GM19467 (cell line): ENCODE data around the gene STAM2.
A peak's percentile ranks its signal among the peaks of the same experiment; 100 is the strongest.
"Not testable (repeated sequence)": the region's sequence is repeated elsewhere in the genome, so short reads cannot be mapped to it uniquely, and the experiment has no call there.

ENCODE experiments used
- ATAC-seq: cut with Tn5 transposase; IDR thresholded peaks from one replicate; pipeline ENCODE4 v1.9.1; 2021; ENCODE audit warnings: mild to moderate bottlenecking, moderate library complexity; ENCODE audit not compliant: unreplicated experiment

STAM2 gene

GRCh38 chr2:152175368-152176112 lies at the start of gene STAM2:
Gene STAM2, minus strand, starts transcription at chr2:152175763. Its CDS starts 121 bp downstream, at chr2:152175642.
- peak; percentile 84 for ATAC-seq

DNA sequence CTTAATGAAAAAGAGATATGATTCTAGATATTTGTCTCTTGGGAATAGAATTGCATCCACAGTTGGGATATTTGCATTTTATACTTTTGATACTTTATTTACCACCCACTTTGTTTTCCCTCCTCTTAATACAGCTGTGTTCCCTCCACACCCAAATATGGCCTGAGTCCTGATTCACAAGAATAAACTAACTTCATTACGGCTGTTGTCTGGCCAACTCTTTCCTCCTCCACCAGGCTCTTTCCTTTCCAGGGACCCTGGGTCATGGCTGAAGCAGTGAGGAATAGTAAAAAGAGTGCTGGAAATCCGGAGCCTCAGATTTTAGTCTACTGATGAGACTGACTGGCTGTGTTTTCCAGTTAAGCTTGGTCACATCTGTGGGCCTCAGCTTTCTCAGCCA lies 48.4 kb upstream of the STAM2 start:
- ATAC-seq: no peak

- ATAC-seq: no peak
These were observed 47.5 kb upstream of the STAM2 start for GRCh38 chr2:152222975-152223637.

- ATAC-seq: no peak
These were observed 46.3 kb upstream of the STAM2 start for GRCh38 chr2:152221839-152222238.

GRCh38 chr2:152219077-152219828 lies 43.7 kb upstream of the STAM2 start:
- ATAC-seq: no peak

GRCh38 chr2:152201466-152201830 lies 25.9 kb upstream of the STAM2 start:
- no peak for ATAC-seq

- ATAC-seq: no peak
These were observed 25.3 kb upstream of the STAM2 start for GRCh38 chr2:152200565-152201465.

DNA sequence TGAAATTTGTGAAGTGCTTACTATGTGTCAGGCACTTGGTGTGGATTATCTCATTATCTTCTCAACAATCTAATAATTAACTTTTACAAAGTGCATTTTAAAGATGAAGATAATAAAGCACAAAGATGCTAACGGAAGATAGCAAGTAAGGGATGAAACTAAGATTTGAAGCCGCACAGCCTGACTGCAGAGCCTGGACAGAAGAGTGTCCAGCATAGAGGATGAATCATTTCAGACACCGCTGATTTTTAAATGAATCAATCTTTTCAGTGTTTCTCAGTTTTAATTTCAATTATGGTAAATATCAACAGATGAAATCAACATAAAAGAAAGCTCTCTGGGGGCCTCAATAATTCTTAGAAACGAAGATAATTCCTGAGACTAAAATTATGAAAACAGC lies 24.5 kb upstream of the STAM2 start:
- no peak for ATAC-seq

DNA sequence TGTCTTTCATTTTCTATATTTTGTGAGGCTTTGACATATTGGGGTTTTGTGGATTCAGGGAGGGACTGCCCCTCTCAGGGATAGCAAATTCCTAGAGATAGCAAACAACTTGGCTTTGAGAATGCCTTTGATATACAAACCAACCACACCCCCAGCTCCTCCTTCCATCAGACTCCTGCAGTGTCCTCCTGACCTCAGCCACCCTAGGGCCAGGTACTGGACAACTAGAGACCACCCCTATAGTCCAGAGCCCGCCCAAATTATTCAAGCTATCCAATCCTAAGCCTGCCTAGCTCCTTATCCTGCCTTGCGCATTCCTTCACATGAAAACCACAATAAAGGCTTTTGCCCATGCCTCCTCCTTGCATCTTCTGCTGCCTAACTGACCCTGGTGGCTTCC lies 22.9 kb upstream of the STAM2 start:
- ATAC-seq: no peak

DNA sequence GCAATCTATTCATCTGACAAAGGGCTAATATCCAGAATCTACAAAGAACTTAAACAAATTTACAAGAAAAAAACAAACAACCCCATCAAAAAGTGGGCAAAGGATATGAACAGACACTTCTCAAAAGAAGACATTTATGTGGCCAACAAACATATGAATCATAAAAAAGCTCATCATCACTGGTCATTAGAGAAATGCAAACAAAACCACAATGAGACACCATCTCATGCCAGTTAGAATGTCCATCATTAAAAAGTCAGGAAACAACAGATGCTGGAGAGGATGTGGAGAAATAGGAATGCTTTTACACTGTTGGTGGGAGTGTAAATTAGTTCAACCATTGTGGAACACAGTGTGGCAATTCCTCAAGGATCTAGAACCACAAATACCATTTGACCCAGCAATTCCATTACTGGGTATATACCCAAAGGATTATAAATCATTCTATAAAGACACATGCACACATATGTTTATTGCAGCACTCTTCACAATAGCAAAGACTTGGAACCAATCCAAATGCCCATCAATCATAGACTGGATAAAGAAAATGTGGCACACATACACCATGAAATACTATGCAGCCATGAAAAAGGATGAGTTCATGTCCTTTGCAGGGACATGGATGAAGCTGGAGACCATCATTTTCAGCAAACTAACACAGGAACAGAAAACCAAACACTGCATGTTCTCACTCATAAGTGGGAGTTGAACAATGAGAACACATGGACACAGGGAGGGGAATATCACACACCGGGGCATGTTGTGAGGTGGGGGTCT lies 22.1 kb upstream of the STAM2 start:
- not testable (repeated sequence) for ATAC-seq

DNA sequence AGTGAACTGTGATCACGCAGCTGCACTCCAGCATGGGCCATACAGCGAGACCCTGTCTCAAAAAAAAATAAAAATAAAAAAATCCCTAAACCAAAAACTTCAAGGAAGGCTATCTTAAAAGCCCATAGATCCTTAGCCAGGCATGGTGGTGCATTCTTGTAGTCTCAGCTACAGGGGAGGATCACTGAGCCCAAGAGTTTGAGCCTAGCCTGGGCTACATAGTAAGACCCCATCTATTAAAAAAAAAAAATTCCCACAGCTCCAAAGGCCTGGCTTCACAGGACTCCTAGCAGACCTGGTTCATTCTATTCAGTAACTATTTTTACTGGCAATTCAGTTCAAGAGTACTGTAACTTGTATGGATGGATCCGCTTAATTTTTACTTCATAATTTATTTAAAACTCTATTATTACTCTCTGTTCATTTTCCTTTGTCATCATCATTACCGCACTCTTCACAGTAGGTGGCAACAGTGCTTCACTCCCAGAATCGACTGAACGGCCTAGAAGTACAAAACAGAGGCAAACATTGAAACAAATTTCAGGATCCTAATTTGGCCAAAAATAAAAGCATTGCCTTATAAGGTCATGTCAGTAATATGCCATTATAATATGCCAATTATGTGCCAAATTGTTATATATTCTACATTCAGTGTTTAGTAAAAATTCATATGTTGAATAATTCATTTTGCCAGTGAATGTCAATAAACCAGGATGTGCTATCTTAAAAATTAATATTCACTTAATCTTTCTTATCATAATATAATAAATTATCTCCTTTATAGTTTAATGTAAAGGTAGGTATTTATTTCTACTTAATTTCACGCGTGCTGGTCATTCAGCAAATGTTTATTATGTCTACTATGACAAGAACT lies 14.3 kb upstream of the STAM2 start:
- peak; percentile 73 for ATAC-seq

DNA sequence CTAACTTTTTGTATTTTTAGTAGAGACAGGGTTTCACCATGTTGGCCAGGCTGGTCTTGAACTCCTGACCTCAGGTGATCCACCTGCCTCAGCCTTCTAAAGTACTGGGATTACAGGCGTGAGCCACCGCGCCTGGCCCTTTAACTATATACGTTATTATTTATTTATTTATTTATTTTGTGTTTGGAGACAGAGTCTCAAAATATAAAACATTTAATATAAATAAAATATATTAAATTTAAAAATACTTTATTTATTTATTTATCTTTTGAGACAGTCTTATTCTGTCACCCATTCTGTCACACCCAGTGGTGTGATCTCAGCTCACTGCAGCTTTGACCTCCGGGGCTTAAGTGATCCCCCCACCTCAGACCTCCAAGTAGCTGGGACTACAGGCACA lies 11.2 kb upstream of the STAM2 start:
- not testable (repeated sequence) for ATAC-seq

DNA sequence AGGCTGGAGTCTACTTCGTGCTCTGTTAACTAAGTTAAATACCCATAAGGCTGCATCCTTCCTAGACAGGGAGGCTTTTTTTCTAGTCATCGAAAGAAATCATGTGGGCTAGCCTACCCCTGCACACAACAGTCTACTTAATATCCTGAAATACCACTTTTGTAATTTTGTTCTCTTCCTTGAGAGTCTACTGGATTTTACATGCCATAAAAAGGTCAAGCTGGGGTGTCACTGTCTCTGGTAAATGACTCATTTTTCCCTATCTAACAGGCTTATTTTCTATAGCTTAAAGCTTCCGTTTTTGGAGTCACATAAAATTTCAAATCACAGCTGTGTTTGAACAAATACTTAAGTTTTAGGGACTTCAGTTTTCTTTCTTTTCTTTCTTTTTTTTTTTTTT lies 10.7 kb upstream of the STAM2 start:
- ATAC-seq: no peak

GRCh38 chr2:152183401-152184073 lies 8.0 kb upstream of the STAM2 start:
- no peak for ATAC-seq

DNA sequence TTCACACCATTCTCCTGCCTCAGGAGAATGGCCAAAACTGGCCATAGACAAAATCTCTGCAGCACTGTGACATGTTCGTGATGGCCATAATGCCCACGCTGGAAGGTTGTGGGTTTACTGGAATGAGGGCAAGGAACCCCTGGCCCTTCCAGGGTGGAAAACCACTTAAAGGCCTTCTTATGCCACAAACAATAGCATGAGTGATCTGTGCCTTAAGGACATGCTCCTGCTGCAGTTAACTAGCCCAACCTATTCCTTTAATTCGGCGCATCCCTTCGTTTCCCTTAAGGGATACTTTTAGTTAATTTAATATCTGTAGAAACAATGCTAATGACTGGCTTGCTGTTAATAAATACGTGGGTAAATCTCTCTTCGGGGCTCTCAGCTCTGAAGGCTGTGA lies 2.1 kb upstream of the STAM2 start:
- not testable (repeated sequence) for ATAC-seq

GRCh38 chr2:152176113-152176714 lies 651 bp upstream of the STAM2 start:
- peak; percentile 13 for ATAC-seq

DNA sequence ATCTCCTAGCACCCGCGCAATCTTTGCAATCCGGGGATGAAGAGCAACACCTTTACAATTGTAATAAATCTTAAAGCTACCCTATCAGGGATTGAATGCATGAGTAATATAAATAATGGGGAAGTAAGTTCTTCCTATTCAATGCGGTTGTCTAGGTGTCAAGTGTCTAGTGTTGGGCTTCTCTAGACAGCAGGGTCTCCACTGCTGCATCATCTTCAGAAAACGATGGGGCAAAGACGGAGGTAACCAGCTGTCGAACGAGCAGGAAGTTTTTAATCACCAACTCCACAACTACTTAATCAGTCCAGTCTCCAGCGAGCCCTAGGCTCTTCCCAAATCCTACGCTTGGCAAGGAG lies 573 bp downstream of the STAM2 start:
- peak; percentile 23 for ATAC-seq

DNA sequence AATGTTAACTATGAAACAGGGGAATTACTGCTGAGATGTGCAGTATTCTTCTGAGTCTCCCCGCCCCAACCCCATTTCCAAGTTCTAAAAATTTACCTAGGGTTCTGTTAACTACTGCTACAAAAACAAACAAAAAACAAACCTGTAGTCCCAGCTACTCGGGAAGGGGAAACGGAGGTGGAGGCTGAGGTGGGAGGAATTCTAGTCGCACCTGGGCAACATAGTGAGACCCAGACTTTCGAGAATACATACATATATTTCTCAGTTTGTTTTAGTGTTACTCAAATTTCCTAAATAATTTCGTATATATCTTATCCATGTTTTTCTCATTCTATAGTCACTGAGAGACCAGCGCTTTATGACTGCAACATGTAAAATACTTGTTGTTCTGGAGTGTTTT lies 989 bp downstream of the STAM2 start:
- ATAC-seq: no peak
